ENCODE data around the gene NUDT16L1. TPM values are rescaled to one million over a fixed set of nuclear protein-coding genes. Genes with fewer than 3 reads are reported as not detected.

The NUDT16L1 gene
- total and polyA plus RNA-seq, 7 donors = 6.3 to 20.2 (median 7.7) TPM

DNA sequence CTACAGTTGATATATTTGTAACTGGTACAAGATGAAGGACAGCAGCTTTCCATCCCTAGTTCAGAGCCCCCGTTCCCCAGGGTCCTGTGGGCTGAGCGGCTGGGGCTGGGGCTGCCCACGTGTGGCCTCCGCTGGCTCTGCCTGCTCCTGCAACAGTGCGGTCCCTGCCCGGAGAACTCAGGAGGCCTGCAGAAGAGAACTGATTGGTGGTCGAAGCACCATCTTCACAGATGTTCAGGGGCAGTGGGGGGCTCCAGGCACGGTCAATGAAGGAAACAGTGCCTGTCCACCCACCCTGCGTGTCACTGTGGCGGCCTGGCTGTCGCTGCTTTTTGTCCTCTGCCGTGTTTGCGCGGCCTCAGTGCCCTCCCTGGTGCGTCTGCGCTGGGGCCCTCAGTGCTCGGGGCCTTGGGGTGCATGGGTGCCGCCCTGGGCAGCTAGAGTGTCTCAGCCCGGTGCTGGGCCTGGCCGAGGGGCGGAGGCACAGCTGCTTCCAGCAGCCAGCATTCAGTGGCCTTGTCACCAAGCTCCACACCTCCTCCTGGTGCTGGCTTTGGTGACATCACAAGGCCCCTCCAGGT, 4.2 kb upstream of the NUDT16L1 start:
- Histone ChIP-seq H3K36me3 (ENCODE audit: insufficient read depth in 1 of 2, low read depth in 1 of 2) (peaks cover 0 to 38% of the 10 kb centered on the region in 2 donors), H3K9me3 (no peaks in the 10 kb centered on the region), H3K27ac (no peak overlapping the region), H3K4me3 (no peak overlapping the region), H3K27me3 (ENCODE audit: insufficient read depth in 3 of 3, low read length in 2 of 3) (no peaks in the 10 kb centered on the region), H3K4me1 (peaks cover 28% of the 10 kb centered on the region)
- TF ChIP-seq, protein P1, sequence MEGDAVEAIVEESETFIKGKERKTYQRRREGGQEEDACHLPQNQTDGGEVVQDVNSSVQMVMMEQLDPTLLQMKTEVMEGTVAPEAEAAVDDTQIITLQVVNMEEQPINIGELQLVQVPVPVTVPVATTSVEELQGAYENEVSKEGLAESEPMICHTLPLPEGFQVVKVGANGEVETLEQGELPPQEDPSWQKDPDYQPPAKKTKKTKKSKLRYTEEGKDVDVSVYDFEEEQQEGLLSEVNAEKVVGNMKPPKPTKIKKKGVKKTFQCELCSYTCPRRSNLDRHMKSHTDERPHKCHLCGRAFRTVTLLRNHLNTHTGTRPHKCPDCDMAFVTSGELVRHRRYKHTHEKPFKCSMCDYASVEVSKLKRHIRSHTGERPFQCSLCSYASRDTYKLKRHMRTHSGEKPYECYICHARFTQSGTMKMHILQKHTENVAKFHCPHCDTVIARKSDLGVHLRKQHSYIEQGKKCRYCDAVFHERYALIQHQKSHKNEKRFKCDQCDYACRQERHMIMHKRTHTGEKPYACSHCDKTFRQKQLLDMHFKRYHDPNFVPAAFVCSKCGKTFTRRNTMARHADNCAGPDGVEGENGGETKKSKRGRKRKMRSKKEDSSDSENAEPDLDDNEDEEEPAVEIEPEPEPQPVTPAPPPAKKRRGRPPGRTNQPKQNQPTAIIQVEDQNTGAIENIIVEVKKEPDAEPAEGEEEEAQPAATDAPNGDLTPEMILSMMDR (IDR thresholded peaks at IDR 0.05) = no peak
- intact Hi-C loops (cut with DNase I) = no loop called here
- DNase-seq (peak in 1 of 2 donors; percentile 46), ATAC-seq (no peak)
- WGBS, 3 donors = 88 to 93% (median 90%) methylated on average over 20 to 21 of the region's 21 CpGs

DNA sequence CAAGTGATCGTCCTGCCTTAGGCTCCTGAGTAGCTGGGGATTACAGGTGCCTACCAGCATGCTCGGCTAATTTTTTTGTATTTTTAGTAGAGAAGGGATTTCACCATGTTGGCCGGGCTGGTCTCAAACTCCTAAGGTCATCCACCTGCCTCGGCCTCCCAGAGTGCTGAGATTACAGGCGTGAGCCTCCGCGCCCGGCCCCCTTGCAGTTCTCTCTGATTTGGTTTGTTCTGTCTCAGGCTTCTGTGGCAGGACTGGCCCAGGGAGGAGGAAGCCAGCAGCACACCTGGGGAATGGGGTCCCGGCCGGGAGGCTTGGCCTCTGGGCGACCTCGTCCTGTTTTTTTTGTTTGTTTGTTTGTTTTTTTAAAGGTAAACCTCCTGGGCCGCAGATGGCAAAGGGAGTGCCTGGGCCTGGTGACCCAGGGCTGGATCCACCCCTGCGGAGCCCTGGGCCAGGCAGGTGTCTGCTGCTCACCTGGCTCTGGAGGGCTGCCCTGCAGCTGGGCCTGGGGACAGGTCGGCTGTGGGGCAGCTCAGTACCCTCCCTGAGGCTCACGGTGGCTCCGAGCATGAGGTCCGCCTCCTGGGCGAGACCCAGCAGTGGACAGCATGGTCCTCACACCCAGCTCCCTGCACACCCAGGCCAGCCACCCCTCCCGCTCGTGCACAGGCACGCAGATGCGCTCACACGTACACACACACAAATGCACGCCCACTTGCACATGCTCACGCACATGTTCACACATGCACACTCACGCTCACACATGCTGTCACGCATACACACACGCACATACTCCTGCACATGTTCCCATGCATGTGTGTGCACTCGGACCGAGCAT, 3.3 kb upstream of the NUDT16L1 start:
- H3K9me3 ChIP-seq = no peaks in the 10 kb centered on the region
- intact Hi-C loops (cut with DNase I) = loop anchor here in 1 of 2 donors (10.0 kb wide), 1 partner anchor 265 kb away; the partner anchor contains the start of gene SEC14L5
- no peak overlapping the region for H3K27ac ChIP-seq
- WGBS, 3 donors = 84 to 86% (median 85%) methylated on average over 31 of the region's 31 CpGs
- H3K36me3 ChIP-seq (ENCODE audit: insufficient read depth in 1 of 2, low read depth in 1 of 2) = peaks cover 0 to 31% of the 10 kb centered on the region in 2 donors
- DNase-seq = peak in 1 of 2 donors; percentile 62
- no peak for ATAC-seq
- no peak overlapping the region for H3K4me3 ChIP-seq
- no peaks in the 10 kb centered on the region for H3K27me3 ChIP-seq (ENCODE audit: insufficient read depth in 3 of 3, low read length in 2 of 3)
- TF ChIP-seq, protein P1 (IDR thresholded peaks at IDR 0.05) = no peak
- peaks cover 24% of the 10 kb centered on the region for H3K4me1 ChIP-seq

DNA sequence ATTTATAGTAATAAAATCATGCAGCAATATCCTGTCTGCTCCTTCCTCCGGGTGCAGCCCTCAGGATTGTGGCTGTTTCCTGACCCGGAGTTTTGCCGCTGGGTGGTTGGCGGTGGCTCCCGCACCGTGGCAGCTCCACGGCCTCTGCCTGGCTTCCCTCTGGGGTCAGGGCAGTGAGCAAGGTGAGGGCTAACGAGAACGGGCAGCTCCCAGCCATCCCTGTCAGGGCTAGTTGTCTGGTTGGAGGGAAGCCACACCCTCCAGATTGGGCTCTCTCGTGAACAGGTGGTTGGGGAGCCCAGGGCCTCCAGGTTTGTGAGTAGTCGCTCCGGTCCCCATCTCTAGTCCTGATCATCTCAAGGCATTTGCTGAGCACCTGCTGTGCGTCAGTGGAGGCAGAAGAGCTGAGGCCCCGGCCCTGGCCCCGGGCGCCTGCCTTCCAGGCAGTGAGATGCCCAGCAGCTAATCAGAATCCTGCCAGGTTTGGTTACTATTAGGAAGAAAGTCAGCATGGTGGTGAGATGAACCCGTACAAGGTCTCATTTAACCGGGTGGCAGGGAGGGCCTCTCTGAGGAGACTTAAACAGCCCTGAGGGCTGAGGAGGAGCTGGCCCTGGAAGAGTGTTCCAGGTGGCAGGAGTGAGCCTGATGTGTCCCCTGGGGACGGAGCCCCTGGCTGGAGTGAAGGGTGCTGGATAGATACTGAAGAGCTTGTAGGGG, 2.3 kb upstream of the NUDT16L1 start:
- 67 to 76% (median 75%) methylated on average over 19 of the region's 19 CpGs for WGBS, 3 donors
- Histone ChIP-seq H3K9me3 (no peaks in the 10 kb centered on the region), H3K4me3 (no peak overlapping the region), H3K36me3 (ENCODE audit: insufficient read depth in 1 of 2, low read depth in 1 of 2) (peaks cover 0 to 34% of the 10 kb centered on the region in 2 donors), H3K27me3 (ENCODE audit: insufficient read depth in 3 of 3, low read length in 2 of 3) (no peaks in the 10 kb centered on the region), H3K4me1 (peaks cover 21% of the 10 kb centered on the region), H3K27ac (no peak overlapping the region)
- TF ChIP-seq, protein P1 (IDR thresholded peaks at IDR 0.05) = no peak
- intact Hi-C loops (cut with DNase I) = loop anchor here in 1 of 2 donors (10.0 kb wide), 1 partner anchor 264 kb away; the partner anchor contains the start of gene SEC14L5
- ATAC-seq (no peak), DNase-seq (peak in 1 of 2 donors; percentile 43)

DNA sequence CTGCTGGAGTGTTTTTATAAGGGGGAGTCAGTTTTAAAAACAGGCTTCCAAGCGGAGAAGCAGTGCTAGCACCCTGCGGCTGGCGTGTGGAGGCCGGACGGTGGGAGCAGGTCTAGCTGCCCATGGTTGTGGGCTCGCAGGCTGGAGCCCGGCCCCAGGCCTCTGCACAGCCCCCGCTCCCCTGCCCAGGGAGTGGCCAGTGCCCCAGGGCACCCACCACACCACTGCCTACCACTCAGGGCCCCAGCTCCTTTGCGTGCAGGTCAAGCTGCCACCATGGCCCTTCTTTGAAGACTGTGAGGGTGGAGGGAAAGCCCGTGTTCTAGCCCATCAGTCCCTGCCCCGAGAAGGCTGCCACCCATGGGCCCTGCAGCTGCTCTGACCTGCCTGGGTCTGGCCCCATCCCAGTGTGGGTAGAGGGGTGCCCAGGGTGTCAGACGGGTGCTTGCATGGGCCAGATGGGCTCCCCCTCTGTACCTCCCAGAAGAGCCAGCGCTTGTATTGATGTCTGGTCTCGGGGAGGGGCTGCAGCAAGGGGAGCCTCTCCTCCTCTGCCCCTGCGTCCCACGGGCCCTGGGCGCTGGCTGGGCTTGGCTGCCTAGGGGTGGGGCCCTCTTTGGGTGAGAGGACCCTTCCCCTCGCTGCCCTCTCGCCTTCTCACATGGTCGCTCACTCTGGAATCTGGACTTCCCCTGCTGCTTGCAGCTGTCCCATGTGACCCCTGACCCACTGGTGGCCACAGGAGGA, 1.5 kb upstream of the NUDT16L1 start:
- Histone ChIP-seq H3K36me3 (ENCODE audit: insufficient read depth in 1 of 2, low read depth in 1 of 2) (peaks cover 0 to 34% of the 10 kb centered on the region in 2 donors), H3K27me3 (ENCODE audit: insufficient read depth in 3 of 3, low read length in 2 of 3) (no peaks in the 10 kb centered on the region), H3K4me1 (peaks cover 21% of the 10 kb centered on the region), H3K4me3 (no peak overlapping the region), H3K27ac (peak overlapping the region; percentile 51), H3K9me3 (no peaks in the 10 kb centered on the region)
- DNase-seq (peak in 1 of 2 donors; percentile 55), ATAC-seq (no peak)
- TF ChIP-seq, protein P1 (IDR thresholded peaks at IDR 0.05) = no peak
- WGBS, 3 donors = 73 to 82% (median 76%) methylated on average over 17 to 20 of the region's 20 CpGs
- intact Hi-C loops (cut with DNase I) = loop anchor here in 1 of 2 donors (10.0 kb wide), 1 partner anchor 263 kb away; the partner anchor contains the start of gene SEC14L5
